PC-9 (cell line): ENCODE data around the gene ZSCAN10.

Source experiments
- EZH2 ChIP-seq: fragments of 200-600 bp; sonication (generic); IDR thresholded peaks from 2 replicates; pipeline ENCODE4 v1.8.0; 2017; ENCODE audit warnings: antibody characterized with exemption, low read depth
- TF ChIP-seq, protein P1 (sequence below): fragments of 200-600 bp; sonication (generic); conservative IDR thresholded peaks from 2 replicates; pipeline ENCODE4 v1.6.1; 2017; ENCODE audit warnings: mixed run types, antibody characterized with exemption, mild to moderate bottlenecking, moderate library complexity

DNA sequence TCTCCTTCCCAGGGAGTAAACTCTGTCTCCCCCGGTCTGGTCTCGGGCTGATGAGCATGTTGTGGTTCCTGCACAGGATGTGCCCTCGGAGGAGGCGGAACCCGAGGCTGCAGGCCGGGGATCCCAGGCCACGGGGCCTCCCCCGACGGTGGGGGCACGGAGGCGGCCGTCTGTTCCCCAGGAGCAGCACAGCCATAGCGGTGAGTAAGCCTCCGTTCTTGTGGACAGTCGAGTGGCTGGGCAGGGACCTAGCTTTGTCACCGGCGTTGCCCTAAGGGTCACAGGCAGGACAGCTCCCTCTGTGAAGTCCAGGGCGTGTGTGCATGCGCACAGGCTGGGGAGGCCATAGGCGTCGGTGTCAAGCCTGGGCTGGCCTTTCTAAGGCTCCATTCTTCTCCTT is 39.2 kb upstream of the ZSCAN10 start:
- TF ChIP-seq, protein P1, sequence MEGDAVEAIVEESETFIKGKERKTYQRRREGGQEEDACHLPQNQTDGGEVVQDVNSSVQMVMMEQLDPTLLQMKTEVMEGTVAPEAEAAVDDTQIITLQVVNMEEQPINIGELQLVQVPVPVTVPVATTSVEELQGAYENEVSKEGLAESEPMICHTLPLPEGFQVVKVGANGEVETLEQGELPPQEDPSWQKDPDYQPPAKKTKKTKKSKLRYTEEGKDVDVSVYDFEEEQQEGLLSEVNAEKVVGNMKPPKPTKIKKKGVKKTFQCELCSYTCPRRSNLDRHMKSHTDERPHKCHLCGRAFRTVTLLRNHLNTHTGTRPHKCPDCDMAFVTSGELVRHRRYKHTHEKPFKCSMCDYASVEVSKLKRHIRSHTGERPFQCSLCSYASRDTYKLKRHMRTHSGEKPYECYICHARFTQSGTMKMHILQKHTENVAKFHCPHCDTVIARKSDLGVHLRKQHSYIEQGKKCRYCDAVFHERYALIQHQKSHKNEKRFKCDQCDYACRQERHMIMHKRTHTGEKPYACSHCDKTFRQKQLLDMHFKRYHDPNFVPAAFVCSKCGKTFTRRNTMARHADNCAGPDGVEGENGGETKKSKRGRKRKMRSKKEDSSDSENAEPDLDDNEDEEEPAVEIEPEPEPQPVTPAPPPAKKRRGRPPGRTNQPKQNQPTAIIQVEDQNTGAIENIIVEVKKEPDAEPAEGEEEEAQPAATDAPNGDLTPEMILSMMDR, result no peak
- TF ChIP-seq EZH2, result no peak
